Myocyte (in vitro differentiated cells): ENCODE results near the gene VSTM2B. TPM values are rescaled to one million over a fixed set of nuclear protein-coding genes. Genes with fewer than 3 reads are reported as not detected.

Experiments used
- DNase-seq: peaks from one replicate; pipeline ENCODE4 v3.0.0-alpha.2; 2012; ENCODE audit warnings: low read depth
- total RNA-seq: library from RNA; depleted of rRNA; stranded (reverse); fragments of >200 nt; gene quantifications from 2 replicates; pipeline ENCODE4 v1.2.3, GENCODE V29; 2014

VSTM2B gene
- total RNA-seq, 1 donor from 2014 or later: not detected

DNA sequence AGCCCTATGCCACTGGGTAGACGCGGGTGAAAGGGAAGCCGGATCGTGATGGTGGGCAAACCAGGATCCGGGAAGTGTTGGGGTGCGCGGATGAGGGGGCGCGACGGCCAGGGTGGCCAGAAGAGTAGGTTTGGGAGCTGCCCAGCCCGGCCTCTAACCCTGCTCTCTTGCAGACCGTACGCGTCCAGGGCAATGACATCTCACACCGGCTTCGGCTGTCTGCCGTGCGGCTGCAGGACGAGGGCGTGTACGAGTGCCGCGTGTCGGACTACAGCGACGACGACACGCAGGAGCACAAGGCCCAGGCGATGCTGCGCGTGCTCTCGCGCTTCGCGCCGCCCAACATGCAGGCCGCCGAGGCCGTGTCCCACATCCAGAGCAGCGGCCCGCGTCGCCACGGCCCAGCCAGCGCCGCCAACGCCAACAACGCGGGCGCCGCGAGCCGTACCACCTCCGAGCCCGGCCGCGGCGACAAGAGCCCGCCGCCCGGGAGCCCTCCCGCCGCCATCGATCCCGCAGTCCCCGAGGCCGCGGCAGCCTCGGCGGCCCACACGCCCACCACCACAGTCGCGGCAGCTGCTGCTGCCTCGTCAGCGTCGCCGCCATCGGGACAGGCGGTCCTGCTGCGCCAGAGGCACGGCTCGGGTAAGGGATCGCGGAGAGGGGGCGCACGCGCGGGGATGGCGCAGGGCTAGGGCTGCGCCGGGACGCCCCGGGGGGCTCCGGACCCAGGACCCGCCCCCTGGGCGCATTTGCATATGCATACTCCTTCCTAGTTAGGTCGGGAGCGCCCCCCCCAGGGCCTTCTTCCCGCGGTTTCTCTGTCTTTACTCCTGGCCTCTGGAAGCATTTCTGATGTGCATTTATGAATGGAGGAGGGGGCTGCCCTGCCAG lies 4.1 kb downstream of the VSTM2B start:
- DNase-seq: no peak

DNA sequence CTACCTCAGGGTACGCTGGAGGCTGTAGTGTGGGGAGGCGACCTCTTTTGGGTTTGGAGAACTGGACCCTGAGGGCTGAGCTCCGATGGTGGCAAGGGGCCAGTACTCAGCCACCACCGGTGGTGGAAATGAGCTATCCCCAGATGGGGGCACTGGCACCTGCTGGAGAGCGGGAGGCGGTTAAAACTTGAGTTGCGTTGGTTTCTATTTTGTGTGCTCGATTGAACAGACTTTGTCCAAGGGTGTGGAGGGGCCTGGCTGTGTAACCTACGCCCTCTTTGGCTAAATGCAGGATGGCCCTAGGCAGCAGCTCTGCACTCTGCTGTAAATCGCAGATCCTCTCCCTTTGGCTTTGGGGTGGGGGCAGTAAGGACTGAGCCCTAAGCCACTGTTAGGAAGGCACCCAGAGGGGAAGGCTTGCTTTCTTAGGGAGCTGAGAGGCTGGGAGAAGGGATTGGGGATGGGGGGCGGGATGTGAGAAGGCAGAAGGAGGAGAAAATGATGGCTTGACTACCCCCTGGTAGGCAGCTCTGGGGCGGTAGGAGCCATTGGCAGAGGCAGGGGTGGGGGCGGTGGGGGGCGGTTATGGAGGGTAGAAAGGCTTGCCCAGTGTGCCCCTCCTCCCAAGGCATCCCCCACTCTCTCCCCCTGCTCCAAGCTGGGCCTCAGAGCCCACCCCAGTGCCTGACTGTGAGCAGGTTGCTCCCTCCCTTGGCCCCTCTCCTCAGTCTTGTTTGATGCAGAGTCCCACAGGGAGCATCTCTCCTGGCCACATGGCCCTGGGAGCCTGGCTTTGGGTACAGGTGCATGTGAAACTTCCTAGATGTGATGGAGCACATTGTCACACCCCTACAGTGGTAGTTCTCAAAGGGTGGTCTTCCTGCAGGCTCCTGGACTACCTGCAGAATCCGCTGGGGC lies 5.0 kb downstream of the VSTM2B start:
- DNase-seq: no peak

DNA sequence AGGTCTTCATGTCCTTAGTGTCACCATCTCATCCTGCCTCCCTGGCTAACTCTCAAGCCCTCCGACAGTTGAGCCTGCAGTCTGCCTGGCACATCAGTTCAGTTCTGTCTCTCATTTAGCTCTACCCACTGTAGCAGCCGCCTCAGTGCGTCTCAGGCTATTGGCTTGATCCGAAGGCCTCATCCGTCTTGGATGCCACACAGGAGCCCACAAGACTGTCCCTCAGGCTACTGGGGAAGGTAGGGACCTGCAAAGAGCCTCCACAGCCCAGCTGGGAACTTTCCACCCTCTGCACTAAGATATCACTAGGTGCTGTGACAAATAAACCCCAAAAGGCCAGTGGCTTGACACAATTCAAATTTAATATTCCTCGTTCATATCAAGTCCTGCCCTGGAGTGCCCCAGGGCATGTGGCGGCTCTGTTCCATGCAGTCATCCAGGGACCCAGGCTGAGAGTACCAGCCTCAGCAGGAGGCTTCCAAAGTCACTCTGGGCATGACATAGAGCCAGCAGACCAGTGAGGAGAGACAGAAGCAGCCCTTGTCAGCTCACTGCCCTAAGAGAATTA lies 5.7 kb downstream of the VSTM2B start:
- no peak for DNase-seq

DNA sequence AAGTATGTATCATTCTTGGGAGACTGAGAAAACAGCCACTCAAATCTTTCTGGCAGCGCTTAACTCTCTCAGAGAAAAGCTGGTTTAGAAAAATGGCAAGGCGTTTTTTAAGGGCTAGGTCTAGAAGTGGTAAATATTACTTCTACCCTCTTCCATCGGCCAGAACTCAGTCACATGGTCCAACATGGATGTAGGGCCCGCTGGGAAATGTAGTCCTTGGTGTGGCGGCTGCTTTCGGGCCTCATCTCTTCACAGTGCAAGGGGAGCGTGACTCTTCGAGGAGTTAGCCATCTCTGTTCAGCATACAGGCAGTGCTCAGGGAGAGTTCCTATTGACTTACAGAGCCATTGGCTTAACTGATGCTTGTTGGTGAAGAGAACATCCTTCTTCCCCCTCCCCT lies 6.3 kb downstream of the VSTM2B start:
- no peak for DNase-seq

DNA sequence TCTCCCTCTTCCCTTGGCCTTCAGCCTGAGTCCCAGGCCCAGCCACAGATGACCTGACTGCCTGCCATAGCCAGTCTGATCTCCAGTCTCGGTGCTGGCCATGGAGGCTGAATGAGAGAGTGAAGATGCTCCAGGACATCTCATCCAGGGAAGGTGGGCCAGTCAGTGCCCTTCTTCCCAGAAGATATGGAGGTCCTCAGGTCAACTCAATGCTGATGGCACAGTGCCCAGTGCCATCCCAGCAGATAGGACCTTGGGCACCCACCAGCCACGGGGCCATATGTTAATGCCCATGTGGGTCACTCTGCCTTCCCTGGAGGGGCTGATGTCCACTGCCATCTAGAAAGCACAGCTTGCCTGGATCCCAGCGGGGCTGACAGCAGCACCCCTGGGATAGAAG lies 7.2 kb downstream of the VSTM2B start:
- DNase-seq: no peak

DNA sequence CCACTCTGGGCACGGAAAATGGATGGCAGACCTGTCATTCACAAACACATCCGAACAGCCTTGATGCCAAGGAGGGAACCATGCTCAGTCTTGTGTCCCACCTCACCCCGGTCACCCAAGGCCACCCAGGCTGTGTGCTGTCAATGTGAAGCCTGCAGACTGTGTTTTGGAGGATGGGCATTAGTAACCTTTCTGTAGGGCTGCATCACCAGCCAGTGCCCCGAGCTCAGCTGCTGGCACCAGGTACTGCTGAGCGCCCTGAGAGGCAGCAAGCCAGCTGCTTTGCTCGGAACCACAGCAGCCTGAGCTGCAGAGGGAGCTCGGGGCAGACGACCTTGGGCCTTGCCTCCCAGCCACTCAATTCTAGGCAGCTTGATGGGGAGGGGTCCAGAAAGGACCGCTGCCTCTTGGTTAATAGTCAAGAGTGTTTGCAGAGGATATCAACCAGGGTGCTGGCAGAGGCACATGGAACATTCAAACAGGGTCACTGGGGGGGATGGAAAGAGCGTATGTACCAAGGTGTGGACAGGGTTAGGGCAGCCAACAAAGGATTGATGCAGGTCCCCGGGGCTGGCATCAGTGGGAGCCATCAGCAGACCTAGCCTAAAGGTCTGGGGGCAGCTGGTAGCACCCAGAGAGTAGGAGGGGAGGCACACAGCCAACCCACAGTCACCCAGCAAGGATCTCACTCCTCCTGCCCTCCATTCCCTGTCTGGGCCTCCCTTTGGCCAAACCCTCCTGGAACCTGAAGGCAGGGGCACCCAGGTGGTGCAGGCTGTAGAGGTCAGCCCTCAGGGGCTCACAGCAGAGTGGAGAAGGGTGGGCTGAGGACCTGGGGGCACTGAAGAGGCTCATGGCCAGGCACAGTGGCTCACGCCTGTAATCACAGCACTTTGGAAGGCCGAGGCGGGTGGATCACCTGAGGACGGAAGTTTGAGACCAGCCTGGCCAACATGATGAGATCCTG lies 8.1 kb downstream of the VSTM2B start:
- DNase-seq: no peak

DNA sequence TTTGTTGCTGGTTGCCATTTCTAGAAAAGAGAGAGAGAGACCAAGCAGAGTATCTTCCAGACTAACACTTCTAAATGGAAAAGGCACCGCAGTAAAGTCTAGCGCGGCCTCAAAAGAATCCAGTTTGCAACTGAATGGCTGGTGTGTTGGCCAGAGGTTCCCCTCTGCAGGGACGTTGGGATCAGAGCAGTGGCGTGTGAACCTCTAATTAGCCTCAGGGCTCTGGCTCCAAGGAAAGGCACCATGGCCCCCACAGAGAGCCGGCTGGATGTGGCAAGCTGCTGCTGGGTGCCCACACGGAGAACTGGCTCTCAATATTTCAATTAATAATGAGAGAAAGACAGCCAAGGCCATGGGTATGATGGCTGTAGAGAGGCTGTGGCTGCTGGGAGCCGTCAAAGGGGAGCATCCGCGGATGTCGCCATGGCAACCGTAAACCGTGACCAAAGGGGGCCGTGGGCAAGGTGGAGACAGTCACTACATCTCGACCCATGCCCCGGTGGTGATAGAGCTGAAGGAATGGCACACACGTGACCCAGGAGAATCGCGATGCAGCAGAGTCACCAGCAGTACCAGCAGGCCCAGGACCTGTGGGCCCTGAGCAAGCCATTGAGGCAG lies 9.5 kb downstream of the VSTM2B start:
- no peak for DNase-seq

DNA sequence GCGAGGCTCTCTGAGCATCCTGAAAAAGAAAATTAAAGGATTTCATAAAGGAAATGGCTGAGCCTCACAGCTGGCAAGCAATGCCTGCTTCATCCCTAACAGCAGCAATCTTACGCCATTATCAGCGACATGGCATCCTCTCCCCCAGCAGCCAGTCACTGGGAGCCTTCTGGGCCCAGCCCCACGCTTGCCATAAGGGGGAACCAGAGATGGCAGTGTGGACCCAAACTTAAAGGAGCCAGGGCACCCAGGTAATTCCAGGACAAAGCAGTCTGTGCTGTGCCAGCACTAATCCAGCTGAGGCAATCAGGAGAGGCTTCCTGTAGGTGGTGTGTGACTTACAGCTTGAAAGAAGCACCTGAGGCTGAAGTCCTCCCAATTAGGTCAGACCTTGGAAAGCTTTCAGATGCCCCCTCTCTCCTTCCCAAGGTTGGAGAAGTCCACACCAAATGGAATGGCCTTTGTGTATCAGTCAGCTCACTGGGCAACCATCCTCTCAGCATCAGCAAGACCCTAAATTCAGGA lies 10.3 kb downstream of the VSTM2B start:
- DNase-seq: no peak

DNA sequence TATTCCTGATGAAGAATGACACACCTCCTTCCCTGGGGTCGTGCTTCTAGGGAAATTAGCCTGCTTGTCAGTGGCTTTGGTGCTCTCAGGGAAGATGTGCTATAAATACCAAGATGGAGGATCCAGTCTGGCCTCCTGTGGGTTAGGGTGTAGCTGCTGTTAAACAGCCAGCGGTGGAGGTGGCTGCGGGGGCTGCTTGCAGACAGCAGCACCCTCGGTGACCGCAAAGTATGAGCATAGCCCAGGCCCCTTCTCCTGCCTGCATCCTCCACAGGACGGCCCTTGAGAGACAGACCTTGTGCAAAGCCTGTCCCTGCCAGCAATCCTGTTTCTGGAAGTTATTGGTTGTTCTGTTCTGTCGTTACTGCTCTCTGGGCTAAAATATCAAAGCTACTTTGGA lies 11.4 kb downstream of the VSTM2B start:
- DNase-seq: no peak

DNA sequence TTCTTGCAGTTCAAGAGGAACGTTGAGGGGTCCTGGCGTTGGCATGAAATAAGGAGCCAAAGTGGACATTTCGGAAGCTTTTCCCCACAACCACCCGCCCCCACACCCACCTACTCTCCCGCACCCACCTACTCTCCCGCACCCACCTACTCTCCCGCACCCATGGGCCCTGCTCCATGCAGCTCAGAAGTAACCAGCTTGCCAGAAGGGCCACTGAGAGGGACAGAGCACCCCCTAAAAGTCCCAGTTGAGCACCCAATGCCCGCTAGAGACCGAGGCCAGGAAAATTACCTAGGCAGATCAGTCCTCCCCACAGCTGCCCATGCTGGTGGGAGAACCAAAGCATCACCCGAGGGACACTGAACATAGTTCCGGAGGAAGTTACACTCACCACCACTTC lies 11.8 kb downstream of the VSTM2B start:
- DNase-seq: no peak

DNA sequence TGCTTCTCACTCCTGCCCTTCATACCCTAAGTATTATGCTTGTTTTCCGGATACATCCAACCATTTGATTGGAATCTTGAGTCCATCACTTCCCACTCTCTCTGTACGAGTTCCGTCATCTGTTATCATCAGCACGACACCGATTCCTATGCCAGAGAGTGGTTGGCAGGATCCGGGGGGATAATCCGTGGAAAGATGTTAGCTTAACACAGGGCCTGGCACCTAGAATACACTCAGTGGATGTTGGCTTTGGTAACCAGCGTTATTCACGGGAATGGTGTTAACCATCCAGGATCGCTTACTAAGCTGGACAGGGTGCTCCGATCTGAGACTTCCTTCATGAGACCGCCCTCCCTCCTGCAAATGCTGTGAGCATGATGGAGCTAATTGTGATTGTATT lies 12.4 kb downstream of the VSTM2B start:
- DNase-seq: no peak

DNA sequence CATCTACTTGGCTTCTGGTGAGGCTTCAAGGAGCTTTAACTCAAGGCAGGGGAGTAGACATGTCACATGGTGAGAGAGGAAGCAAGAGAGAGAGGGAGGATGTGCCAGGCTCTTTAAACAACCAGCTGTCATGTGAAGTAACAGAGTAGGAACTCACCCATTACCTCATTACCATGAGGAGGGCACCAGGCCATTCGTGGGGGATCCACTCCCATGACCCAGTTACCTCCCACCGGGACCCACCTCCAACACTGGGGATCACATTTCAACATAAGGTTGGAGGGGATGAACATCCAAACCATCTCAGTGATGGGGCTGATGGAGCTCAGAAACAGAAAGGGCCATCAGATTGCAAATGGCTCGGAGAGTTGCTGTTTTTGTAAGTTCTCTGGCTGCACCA lies 12.9 kb downstream of the VSTM2B start:
- no peak for DNase-seq

DNA sequence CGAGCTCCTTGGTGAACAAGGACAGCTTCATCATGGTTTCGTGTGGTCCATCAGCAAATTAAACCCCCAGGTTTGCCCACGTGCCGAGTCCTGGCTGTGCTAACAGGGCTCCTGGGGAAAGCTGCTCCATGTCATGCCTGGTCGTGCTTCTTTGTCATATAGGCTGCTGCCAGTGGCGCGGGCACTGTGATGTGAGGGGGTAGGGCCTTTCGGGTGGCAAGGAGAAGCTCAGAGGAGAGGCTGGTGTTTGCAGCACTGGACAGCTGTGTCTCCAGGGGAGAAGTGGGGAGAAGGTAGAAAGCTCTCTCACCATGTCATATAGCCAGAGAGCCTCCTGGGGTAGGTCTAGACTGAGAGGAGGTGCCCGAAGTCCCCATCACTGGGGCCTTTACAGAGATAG lies 13.3 kb downstream of the VSTM2B start:
- no peak for DNase-seq

DNA sequence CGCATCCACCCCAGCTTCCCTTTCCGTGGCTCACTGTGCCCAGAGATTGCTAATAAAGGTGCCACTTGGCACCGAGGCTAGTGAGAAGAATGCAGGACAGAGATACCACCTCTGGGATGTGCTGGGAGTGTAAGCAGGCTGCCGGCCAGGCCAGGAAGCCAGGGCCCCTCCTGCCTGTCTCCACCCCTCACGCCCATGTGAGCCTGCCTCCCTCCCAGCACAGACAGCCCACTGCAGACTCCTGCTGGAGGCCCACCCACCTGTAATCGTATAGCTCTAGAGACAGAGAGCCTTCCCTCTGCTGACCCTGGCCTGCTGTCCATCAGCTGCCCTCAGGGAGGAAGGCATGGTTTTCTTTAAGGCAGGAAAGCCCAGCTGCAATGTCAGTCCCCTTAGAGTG lies 13.9 kb downstream of the VSTM2B start:
- DNase-seq: no peak

DNA sequence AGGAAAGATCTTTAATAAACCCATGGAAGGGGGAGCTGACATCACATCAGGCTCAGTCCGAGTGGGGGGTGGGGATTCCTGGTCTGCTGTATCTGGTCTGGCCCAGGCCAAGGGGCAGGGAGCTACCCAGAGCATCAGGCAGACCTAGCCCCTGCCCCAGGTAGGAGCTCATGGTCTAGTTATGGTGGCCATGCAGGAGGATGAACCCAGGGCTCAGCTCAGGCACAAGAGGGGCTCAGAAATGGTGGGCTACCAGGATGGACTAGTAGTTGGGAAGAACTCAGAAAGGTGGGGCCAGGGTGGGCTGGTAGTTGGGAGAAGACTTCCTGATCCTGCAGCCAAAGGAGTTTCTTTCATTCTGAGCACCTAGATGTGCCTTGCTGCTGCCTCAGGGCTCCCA lies 14.3 kb downstream of the VSTM2B start:
- no peak for DNase-seq

DNA sequence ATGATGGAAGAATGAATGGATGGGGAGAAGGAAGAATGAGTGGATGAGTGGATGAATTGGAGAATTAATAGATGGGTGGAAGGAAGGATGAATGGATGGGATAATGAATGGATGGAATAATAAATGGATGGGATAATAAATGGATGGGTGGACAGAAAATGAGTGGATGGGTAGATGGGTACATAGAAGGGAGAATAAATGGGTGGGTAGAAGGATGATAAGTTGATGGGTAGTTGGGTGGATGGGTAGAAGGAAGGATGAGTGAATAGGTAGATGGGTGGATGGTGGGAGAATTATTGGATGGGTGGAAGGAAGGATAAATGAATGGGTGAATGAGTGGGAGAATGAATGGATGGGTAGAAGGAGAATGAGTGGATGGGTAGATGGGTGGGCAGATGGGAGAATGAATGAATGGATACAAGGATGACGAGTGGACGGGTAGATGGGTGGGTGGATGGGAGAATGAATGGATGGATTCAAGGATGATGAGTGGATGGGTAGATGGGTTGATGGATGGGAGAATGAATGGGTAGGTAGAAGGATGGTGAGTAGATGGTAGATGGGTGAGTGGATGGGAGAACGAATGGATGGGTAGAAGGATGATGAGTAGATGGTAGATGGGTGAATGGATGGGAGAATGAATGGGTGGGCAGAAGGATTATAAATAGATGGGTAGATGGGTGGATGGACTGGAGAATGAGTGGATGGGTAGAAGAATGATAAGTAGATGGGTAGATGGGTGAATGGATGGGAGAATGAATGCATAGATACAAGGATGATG lies 15.9 kb downstream of the VSTM2B start:
- no peak for DNase-seq

DNA sequence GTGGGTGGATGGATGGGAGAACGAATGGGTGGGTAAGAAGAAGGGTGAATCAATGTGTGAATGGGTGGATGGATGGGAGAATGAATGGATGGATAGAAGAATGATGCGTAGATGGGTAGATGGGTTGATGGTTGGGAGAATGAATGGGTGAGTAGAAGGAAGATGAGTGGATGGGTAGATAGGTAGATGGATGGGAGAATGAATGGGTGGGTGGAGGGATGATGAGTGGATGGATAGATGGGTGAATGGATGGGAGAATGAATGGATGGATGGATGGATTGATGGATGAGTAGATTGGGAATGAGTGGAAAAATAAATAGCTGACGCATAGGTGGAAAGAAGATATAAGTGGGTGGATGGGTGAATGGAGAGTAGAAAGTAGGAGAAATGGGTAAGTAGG lies 16.5 kb downstream of the VSTM2B start:
- DNase-seq: no peak

DNA sequence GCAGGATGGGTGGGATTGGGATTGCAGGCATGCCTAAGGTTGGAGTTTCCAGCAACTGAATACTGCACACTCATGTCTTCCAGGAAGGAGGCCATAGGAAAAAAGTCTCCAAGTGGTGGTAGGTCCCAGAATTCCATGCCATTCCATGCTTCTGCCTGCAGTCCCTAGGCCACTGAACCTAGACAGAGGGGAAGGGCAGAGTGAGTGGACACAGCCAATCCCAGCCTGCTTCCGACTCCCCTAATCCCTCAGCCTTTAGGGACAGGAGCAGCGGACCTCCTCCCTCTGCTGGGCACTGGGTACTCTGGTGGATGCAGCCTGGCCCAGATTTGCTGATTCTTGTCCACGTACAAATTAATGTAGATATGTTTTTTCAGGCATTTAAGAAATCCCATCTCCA lies 17.0 kb downstream of the VSTM2B start:
- no peak for DNase-seq

DNA sequence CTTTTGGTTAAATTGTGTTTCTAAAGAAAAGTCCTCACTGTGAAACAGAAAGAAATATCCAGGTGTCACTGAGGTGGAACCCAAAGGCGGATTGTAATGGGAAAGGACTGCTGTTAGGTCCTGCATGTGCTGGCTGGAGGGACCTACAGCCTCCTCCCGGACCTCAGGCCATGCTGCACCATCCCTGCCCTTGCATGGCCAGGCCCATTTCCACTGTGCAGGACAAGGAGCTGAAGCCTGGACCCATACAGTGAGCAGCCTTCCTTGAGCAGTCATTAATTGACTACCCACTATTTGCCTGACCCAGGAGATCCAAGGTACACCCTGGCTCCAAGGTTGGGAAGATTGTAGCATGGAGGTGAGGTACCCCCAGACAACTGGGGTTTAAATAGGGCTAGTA lies 17.6 kb downstream of the VSTM2B start:
- no peak for DNase-seq
